ENCODE results near the gene SULT2B1.
A peak's percentile ranks its signal among the peaks of the same experiment; 100 is the strongest.

GRCh38 chr19:48608798-48609263, 56.9 kb downstream of the SULT2B1 start:
- TF ChIP-seq CTCF (IDR thresholded peaks at IDR 0.05; ENCODE audit: poor library complexity): peak; percentile 38
- TF ChIP-seq EZH2 (IDR thresholded peaks at IDR 0.05; ENCODE audit: borderline replicate concordance): no peak
- TF ChIP-seq EZH2phosphoT487 (IDR thresholded peaks at IDR 0.05; ENCODE audit: low read depth, severe bottlenecking, unreplicated experiment): no peak
